Lung (tissue), 12 donors: ENCODE results near the gene MT3. TPM values are rescaled to one million over a fixed set of nuclear protein-coding genes. Genes with fewer than 3 reads are reported as not detected.
A peak's percentile ranks its signal among the peaks of the same experiment; 100 is the strongest.

ENCODE experiments used
- ATAC-seq: fragments of 200-7000 bp; cut with Tn5 transposase; one replicate; pipeline ENCODE4 v1.9.1; 2020; ENCODE audit warnings: moderate number of reproducible peaks; ENCODE audit not compliant: insufficient read depth, low FRiP score
- DNase-seq, 3 donors: peaks; one replicate each; pipeline ENCODE4 v3.0.0-alpha.2; 2013 to 2017
- H3K27ac ChIP-seq, 2 donors: one replicate each; pipeline ENCODE4 v1.5.1; 2013; ENCODE audit warnings: mild to moderate bottlenecking in 2 of 2, moderate library complexity in 2 of 2, control low read depth in 1 of 2, inconsistent platforms in 1 of 2, low read depth in 1 of 2, low read length in 1 of 2
- H3K27me3 ChIP-seq, 3 donors: one replicate each; pipeline ENCODE4 v1.5.1; 2013; ENCODE audit warnings: low read length in 2 of 3; ENCODE audit not compliant: control insufficient read depth in 3 of 3, insufficient read depth in 3 of 3
- H3K36me3 ChIP-seq, 4 donors: one replicate each; pipeline ENCODE4 v1.5.1; 2013; ENCODE audit warnings: low read length in 4 of 4, mild to moderate bottlenecking in 1 of 4, moderate library complexity in 1 of 4; ENCODE audit not compliant: control insufficient read depth in 4 of 4, insufficient read depth in 4 of 4
- H3K4me1 ChIP-seq, 5 donors: one replicate each; pipeline ENCODE4 v1.5.1; 2013; ENCODE audit warnings: low read length in 5 of 5, mild to moderate bottlenecking in 2 of 5, moderate library complexity in 1 of 5; ENCODE audit not compliant: control insufficient read depth in 5 of 5, insufficient read depth in 5 of 5
- H3K4me3 ChIP-seq: one replicate; pipeline ENCODE4 v1.5.1; 2013; ENCODE audit warnings: mild to moderate bottlenecking, control low read depth, moderate library complexity
- H3K9ac ChIP-seq, 2 donors: one replicate each; pipeline ENCODE4 v1.5.1; 2013; ENCODE audit warnings: low read length in 2 of 2, control low read depth in 1 of 2; ENCODE audit not compliant: insufficient read depth in 1 of 2
- H3K9me3 ChIP-seq, 4 donors: one replicate each; pipeline ENCODE4 v1.5.1; 2013; ENCODE audit warnings: low read length in 3 of 4, mild to moderate bottlenecking in 1 of 4, moderate library complexity in 1 of 4; ENCODE audit not compliant: control insufficient read depth in 4 of 4, insufficient read depth in 3 of 4
- CTCF ChIP-seq: IDR thresholded peaks from 2 replicates; pipeline ENCODE4 v1.5.1; 2012; ENCODE audit warnings: mild to moderate bottlenecking; ENCODE audit errors: control extremely low read depth, extremely low read depth
- WGBS, 2 donors: extraction: QIAGEN DNeasy Blood & Tissue Kit; methylation state at CpG; one replicate each; pipeline ENCODE4 v1.1.7; 2013; 5-methylcytosine and 5-hydroxymethylcytosine counted together
- polyA plus RNA-seq, 2 donors: library from polyadenylated mRNA; stranded (reverse); fragments of 200-250 nt; gene quantifications; one replicate each; pipeline ENCODE4 v1.2.1, GENCODE V29; 2013
- total RNA-seq, 2 donors: library from RNA; depleted of rRNA in 1 of 2; stranded (reverse); fragments of >200 nt in 1 of 2; gene quantifications; one replicate each; pipeline ENCODE4 v1.2.1, GENCODE V29; 2014 to 2021
- donor health status: control.
- donor health status: control.
- donor health status: Bipolar disorder and iron deficiency.
- donor health status: healthy.
- donor health status: DM: yes; HTN: yes; CAD: no.

Gene MT3
- total and polyA plus RNA-seq, 4 donors, result 1.3 to 4.4 TPM; not detected in 2

DNA sequence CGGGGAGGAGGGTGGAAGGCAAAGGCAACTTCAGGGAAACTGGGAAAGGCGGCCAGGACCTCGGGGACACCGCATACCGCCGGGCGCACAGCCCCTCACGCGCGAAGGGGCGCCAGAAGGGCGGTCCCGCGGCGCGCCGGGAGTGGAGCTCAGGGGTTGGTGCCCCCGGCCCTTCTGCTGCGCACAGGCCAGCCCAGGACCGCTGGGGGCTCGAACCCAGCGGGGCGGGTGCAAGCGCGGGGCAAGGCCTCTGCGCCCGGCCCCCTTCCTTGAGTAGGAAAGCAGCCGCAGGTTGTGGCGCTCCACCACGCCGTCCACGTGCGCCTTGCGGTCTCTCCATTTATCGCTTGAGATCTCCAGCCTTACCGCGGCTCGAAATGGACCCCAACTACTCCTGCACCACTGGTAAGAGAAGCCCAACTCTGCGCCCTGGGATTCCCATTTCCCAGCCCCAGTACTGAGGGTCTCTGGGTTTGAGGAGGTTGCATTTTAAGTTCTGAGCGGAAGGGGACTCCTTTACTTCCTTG is 46.2 kb downstream of the MT3 start:
- no peak overlapping the region for H3K4me3 ChIP-seq
- H3K27me3 ChIP-seq, result peaks cover 0 to 89% (median 85%) of the 10 kb centered on the region in 3 donors
- DNase-seq, result no peak
- peaks cover 0 to 8% (median 0%) of the 10 kb centered on the region in 4 donors for H3K9me3 ChIP-seq
- TF ChIP-seq CTCF, result no peak
- ATAC-seq, result no peak
- H3K36me3 ChIP-seq, result no peaks in the 10 kb centered on the region
- H3K4me1 ChIP-seq, result peaks cover 0 to 17% (median 5%) of the 10 kb centered on the region in 5 donors
- H3K9ac ChIP-seq, result no peak overlapping the region
- H3K27ac ChIP-seq, result no peak overlapping the region
- 12 to 23% methylated on average over 40 of the region's 40 CpGs for WGBS, 2 donors

GRCh38 chr16:56636616-56637413 is 47.5 kb downstream of the MT3 start:
- Histone ChIP-seq H3K9me3 (peaks cover 0 to 8% (median 0%) of the 10 kb centered on the region in 4 donors), H3K27ac (no peak overlapping the region), H3K4me3 (no peak overlapping the region), H3K27me3 (peaks cover 0 to 91% (median 88%) of the 10 kb centered on the region in 3 donors), H3K36me3 (no peaks in the 10 kb centered on the region), H3K4me1 (peaks cover 0 to 17% (median 5%) of the 10 kb centered on the region in 5 donors), H3K9ac (no peak overlapping the region)
- DNase-seq (no peak), ATAC-seq (no peak)
- TF ChIP-seq CTCF, result no peak
- 43 to 53% methylated on average over 9 of the region's 9 CpGs for WGBS, 2 donors

DNA sequence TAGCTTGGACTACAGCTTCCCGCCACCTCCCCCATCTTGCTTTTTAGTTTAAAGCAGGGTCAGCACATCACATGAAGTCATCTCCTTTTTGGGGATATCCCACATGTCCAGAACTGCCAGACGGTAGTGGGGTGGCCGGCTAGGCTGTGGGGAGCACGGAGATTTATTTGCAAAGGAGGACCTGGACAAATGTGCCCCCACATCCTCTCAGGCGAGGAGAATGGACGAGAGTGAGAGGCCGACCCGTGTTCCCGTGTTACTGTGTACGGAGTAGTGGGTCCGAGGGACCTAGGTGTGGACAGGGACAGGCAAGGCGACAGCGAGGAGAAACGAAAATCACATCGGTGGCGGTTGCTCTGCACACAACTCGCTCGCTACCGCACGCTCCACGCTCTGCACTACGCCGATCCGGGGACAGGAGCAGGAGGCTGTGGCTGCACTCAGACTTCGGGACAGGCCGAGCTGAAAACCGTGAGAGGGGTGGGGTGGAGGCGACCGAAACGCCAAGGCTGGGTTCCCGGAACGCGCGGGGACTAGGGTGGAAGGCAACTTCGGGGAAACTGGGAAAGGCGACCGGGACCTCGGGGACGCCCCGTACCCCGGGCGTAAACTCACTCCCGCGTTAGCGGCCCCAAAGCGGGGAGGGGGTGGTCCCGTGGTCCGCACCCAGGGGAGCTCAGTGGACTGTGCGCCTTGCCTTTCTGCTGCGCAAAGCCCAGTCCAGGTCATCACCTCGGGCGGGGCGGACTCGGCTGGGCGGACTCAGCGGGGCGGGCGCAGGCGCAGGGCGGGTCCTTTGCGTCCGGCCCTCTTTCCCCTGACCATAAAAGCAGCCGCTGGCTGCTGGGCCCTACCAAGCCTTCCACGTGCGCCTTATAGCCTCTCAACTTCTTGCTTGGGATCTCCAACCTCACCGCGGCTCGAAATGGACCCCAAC is 48.8 kb downstream of the MT3 start, which contains the start of gene MT1A:
MT1A (plus strand) TSS at position 853 of the 937 bp plus-strand sequence; CDS start at position 926, 73 bp downstream.
- H3K4me1 ChIP-seq, result peaks cover 0 to 13% (median 5%) of the 10 kb centered on the region in 5 donors
- DNase-seq (peak; percentile 50 to 69 (median 51)), ATAC-seq (peak; percentile 84)
- H3K9ac ChIP-seq, result no peak within 1 kb of the TSS
- H3K4me3 ChIP-seq, result peak within 1 kb of the TSS; percentile 15
- peak within 1 kb of the TSS in 1 of 2 donors; percentile 57 for H3K27ac ChIP-seq
- peaks cover 0 to 8% (median 0%) of the 10 kb centered on the region in 4 donors for H3K9me3 ChIP-seq
- 8 to 10% methylated on average over 63 to 68 of the region's 68 CpGs for WGBS, 2 donors
- TF ChIP-seq CTCF, result no peak
- no peaks in the 10 kb centered on the region for H3K36me3 ChIP-seq
- H3K27me3 ChIP-seq, result peaks cover 0 to 94% (median 92%) of the 10 kb centered on the region in 3 donors
